Astrocyte of the spinal cord (primary cell): ENCODE results near the gene C6.
"Not testable (repeated sequence)": the region's sequence is repeated elsewhere in the genome, so short reads cannot be mapped to it uniquely, and the experiment has no call there.

Experiments used
- DNase-seq: peaks from one replicate; pipeline ENCODE4 v3.0.0; 2011; ENCODE audit warnings: low read depth, low spot score
- H3K4me3 ChIP-seq: 2 replicates; pipeline ENCODE4 v1.5.1; 2011; ENCODE audit warnings: low read depth, mild to moderate bottlenecking, low read length, moderate library complexity
- CTCF ChIP-seq: IDR thresholded peaks from 2 replicates; pipeline ENCODE4 v1.5.1; 2012; ENCODE audit warnings: low read depth, mild to moderate bottlenecking, low read length, inconsistent platforms
- in situ Hi-C: cut with HindIII; loops from 2 replicates; pipeline ENCODE4 v1.10.0; 2017; ENCODE audit warnings: low sequenced_read_pairs

Gene C6

DNA sequence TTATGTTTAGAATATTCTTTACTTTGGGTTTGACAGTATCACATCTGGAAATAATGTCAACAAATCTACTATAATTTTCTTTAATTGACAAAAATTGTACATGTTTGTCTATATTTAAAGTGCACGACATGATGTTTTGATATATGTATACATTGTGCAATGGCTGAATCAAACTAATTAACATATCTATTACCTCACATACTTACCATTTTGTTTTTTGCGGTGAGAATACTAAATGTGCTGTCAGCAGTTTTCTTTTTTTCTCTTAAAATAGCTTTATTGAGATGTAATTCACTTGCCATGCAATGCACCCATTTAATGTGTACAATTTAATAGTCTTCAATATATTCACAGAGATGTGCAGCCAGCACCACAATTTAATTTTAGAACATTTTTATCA, 10.6 kb upstream of the C6 start:
- in situ Hi-C loops = no loop called here
- H3K4me3 ChIP-seq = no peak overlapping the region
- no peak for DNase-seq
- no peak for TF ChIP-seq CTCF

- H3K4me3 ChIP-seq = no peak overlapping the region
- no peak for TF ChIP-seq CTCF
- in situ Hi-C loops = no loop called here
- no peak for DNase-seq
Measured at GRCh38 chr5:41219658-41220269, 6.4 kb upstream of the C6 start.

GRCh38 chr5:41218929-41219657, 5.8 kb upstream of the C6 start:
- no peak for TF ChIP-seq CTCF
- H3K4me3 ChIP-seq = no peak overlapping the region
- in situ Hi-C loops = no loop called here
- DNase-seq = no peak

- DNase-seq = no peak
- TF ChIP-seq CTCF = no peak
- H3K4me3 ChIP-seq = no peak overlapping the region
- in situ Hi-C loops = no loop called here
Measured at GRCh38 chr5:41214182-41214581, 850 bp upstream of the C6 start.

DNA sequence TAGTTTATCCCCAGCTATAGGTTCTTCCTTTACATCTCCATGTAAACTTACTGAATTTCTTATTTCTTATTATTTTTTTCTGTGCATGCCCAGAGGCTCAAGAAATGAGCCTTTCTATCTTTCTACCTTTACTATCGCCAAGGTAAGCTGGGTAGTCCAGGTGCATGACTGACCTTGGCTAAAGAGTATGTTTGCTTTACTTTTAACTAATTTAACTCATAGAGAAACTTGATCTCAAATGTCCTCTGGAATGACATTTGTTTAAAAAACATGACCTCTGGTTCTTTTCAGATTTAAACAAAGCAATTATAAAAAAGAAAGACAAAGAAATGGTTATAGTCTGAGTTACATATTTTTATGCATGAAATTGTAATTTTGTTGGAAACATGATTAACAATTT, 397 bp downstream of the C6 start:
- in situ Hi-C loops = no loop called here
- no peak for DNase-seq
- TF ChIP-seq CTCF = no peak
- no peak overlapping the region for H3K4me3 ChIP-seq

GRCh38 chr5:41211417-41211816, 1.9 kb downstream of the C6 start:
- in situ Hi-C loops = no loop called here
- DNase-seq = no peak
- no peak for TF ChIP-seq CTCF
- no peak overlapping the region for H3K4me3 ChIP-seq

- H3K4me3 ChIP-seq, in situ Hi-C loops, DNase-seq: not testable (repeated sequence)
Measured at GRCh38 chr5:41205475-41205874, 7.9 kb downstream of the C6 start.
